ENCODE measurements around the gene PNPLA4.

PNPLA4 gene

DNA sequence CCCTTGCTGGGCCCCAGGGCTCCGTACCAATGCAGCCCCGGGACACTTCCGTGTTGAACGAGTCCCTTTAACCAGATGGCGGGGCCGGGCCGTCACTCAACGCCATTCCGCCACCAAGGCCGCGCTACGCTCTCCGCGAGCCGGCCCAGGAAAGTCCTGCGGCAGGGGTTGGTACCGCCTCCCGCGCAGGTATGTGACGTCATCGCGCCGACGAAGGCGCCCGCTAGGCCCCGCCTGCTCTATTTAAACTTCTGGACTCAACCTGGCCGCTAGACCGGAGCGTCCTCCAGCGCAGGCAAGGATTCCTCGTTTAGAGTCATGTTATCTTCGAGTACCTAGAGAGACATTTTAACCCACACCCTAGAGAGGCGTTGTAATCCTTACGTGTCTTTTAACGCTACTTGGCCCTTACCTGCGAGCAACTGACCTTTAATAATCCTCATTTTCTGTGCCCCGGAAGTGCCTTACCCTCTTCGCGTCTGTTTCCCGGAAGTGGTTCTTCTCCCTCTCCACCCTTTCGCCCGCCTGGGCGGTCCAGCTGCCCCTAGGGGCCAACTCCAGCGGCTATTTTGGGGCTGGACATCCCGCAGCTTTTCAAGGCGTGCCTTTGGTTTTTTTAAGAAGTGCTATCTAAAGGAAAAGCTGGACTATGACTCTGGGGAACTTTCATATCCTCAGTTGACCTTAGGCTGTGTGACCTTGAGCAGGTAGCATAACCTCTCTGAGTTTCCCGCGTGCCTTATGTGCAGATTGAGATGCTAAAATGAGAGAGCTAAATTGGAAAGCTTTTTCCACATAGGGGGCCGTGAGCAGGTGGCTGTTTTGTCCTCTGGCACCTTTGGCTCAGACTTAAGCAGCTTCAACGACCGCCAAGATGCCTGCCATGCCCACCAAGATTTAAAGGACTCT is at the start of gene PNPLA4:
PNPLA4 (minus strand) TSS at position 155 of the 909 bp plus-strand sequence. CDS start 1,294 bp downstream, outside the sequence.
- in situ Hi-C loops (cut with MboI; ENCODE audit: low sequenced_read_pairs), result no loop called here

GRCh38 chrX:7972586-7972985 is 45.4 kb upstream of the PNPLA4 start:
- in situ Hi-C loops (cut with MboI; ENCODE audit: low sequenced_read_pairs), result no loop called here

DNA sequence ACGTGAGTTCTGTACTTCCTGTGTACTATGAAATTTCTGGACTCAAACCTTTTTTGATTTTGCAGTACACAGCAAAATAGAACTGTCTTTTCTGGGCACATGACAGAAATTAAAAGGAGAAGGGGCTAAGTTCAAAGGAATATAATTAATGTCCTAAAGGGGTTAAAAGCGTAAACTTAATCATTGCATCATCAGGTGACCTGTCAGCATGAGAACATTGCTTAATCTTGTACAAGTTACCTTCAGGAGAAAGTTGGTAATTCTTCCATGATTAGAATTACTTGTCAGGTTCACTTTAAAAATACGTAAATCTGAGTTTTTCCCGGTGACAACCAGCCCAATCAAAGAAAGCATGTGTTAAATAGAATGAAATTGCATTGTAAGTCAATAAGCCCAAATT is 43.2 kb upstream of the PNPLA4 start:
- in situ Hi-C loops (cut with MboI; ENCODE audit: low sequenced_read_pairs), result no loop called here

DNA sequence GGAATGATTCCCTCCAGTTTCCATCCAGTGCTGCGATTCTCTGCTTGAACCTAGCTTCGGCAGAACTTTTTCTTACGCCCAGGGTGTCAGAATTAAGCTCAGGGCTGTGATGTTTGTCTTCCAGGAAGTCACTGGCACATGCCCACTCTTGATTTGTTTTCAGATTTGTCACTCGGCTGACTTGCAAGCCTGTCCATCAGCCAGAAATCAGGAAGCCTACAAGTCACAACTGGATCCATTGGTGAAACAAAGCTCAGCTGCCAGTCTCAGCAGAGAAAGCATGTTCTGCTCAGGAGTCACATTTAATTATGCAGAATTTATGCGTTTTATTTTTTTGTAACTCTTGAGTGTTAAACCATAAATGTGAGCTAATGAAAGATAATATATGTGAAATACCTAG is 38.2 kb upstream of the PNPLA4 start:
- in situ Hi-C loops (cut with MboI; ENCODE audit: low sequenced_read_pairs), result no loop called here

GRCh38 chrX:7960246-7960645 is 33.0 kb upstream of the PNPLA4 start:
- in situ Hi-C loops (cut with MboI; ENCODE audit: low sequenced_read_pairs), result no loop called here

- in situ Hi-C loops (cut with MboI; ENCODE audit: low sequenced_read_pairs), result no loop called here
Measured at GRCh38 chrX:7953446-7953845, 26.2 kb upstream of the PNPLA4 start.

DNA sequence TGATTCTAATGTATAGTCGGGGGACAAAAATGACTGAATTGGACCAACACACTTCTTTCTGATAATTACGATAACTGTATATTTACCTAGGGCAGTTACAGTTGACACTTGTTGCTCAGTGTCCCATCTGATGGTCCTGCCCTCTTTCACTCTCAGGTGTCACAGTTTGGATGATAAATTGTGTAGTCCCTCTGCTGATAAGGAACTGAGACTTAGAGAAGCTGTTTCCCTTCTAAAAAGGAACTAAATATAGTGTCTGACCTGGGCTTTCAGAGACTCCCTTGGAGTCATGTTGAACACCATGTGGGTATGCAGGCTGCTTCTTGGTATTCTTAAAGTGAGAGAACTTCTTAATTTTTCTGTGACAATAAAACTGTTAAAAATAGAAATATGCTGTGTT is 23.7 kb upstream of the PNPLA4 start:
- in situ Hi-C loops (cut with MboI; ENCODE audit: low sequenced_read_pairs), result no loop called here

GRCh38 chrX:7948483-7948882 is 21.3 kb upstream of the PNPLA4 start:
- in situ Hi-C loops (cut with MboI; ENCODE audit: low sequenced_read_pairs), result no loop called here

- in situ Hi-C loops (cut with MboI; ENCODE audit: low sequenced_read_pairs), result no loop called here
Measured at GRCh38 chrX:7946960-7947359, 19.7 kb upstream of the PNPLA4 start.

- in situ Hi-C loops (cut with MboI; ENCODE audit: low sequenced_read_pairs), result no loop called here
Measured at GRCh38 chrX:7943600-7944245, 16.5 kb upstream of the PNPLA4 start.

DNA sequence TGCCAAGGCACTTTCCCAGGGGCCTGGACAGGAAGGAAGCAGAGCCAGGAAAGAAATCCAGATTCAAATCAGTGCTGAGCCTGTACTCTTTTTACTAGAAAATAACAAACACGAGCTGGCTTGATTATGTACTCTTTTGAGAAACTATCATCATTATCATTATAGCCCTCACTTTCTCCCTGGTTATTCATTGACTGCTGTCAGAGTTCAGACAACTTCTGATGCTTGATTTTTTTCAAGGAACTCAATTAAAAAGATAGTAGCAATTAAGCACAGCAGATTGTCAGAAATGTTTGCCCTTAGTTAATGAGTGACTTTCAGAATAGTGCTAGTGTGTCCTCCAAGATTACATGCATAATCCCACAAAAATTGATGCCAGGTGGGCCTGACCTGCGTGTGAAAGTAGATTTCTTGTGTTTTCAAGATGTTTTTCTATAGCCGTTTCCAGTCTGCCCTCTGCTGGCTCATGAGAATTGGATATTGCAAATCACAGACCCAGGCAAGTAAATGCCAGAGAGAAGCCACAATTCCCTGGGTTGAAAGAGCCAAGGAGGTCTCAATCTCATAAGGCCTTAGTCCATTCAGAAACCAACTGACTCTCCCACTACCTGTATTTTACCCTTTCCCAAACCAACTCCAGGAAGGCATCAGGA is 14.3 kb upstream of the PNPLA4 start:
- in situ Hi-C loops (cut with MboI; ENCODE audit: low sequenced_read_pairs), result no loop called here

- in situ Hi-C loops (cut with MboI; ENCODE audit: low sequenced_read_pairs), result no loop called here
Measured at GRCh38 chrX:7934026-7934425, 6.8 kb upstream of the PNPLA4 start.

DNA sequence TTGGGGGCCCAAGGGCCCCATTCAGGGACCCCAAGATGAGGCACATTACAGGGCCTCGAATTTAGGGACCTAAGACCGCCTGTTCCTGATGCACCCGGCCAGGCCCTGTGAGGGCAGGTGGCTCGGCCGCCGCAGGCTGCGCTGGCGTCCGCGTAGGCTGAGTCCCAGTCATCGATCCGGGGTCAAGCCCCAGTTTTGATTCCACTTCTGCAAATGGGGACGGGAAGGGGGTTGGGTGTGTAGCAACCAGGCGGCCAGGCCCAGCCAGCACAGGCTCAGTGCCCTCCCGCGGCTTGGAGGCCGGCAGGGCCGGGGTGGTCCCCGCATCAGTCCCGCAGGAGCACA is 327 bp downstream of the PNPLA4 start:
- in situ Hi-C loops (cut with MboI; ENCODE audit: low sequenced_read_pairs), result no loop called here

- in situ Hi-C loops (cut with MboI; ENCODE audit: low sequenced_read_pairs), result no loop called here
Measured at GRCh38 chrX:7926501-7926900, 712 bp downstream of the PNPLA4 start.

- in situ Hi-C loops (cut with MboI; ENCODE audit: low sequenced_read_pairs), result no loop called here
Measured at GRCh38 chrX:7925867-7926472, 1.2 kb downstream of the PNPLA4 start.

DNA sequence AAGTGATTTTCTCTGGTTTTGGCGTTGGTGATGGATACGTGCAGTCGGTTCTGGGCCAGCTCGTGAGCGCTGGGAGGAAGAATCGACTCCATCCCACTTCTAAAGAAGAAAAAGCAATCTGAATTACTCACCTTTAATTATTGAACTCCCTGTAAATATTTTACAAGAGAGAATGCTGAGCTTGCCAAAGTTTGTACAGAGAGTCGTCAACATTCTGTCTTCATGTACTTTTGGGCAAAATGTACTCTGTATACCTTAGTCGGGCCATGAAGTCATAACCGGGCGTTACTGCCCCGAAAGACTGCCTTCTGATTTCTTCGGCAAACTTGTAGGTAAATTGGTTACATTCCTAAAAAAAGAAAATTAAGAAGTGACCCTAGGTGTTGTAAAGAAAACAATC is 5.5 kb downstream of the PNPLA4 start:
- in situ Hi-C loops (cut with MboI; ENCODE audit: low sequenced_read_pairs), result no loop called here

DNA sequence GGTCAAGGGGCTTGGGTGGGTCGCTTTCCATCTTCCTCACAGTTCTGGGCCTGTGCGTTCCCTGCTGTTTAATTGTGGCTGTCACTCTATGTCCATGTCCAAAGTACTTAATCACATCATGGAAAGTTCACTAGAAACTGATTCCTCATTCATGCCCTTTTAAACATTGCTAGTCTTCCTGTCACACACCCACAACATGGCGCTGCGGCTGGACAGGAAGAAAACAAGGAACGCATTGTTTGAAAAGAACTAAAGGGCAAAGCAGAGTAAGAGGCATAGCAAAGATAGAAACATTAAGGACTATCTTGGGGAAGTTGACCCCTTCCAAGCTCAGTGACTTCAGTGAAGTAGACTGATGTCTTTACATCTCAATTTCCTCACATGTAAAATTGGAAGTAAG is 18.4 kb downstream of the PNPLA4 start:
- in situ Hi-C loops (cut with MboI; ENCODE audit: low sequenced_read_pairs), result no loop called here

GRCh38 chrX:7904562-7904961 is 22.7 kb downstream of the PNPLA4 start:
- in situ Hi-C loops (cut with MboI; ENCODE audit: low sequenced_read_pairs), result no loop called here

GRCh38 chrX:7891928-7892327 is 35.3 kb downstream of the PNPLA4 start:
- in situ Hi-C loops (cut with MboI; ENCODE audit: low sequenced_read_pairs), result no loop called here

- in situ Hi-C loops (cut with MboI; ENCODE audit: low sequenced_read_pairs), result no loop called here
Measured at GRCh38 chrX:7889680-7890079, 37.5 kb downstream of the PNPLA4 start.

DNA sequence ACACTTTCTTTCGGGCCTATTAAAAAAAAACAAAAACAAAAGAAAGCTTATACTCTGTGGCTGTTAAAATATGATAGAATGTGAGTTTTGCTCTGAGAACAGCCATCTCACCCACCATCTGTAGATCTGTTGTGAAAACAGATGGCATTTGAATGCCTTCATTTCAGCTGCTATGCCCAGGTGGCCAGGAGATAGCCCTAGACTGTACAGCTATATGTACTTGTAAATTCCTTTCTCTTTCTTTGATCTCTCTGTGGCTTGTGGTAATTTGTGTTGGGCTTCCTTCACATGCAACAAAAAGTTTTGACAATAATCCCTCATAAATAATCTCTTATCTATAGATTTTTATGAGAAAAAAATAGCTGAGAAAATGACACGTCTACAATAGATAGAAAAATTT is 38.1 kb downstream of the PNPLA4 start:
- in situ Hi-C loops (cut with MboI; ENCODE audit: low sequenced_read_pairs), result no loop called here
